Measurements from ENCODE around the gene SPAG6.

DNA sequence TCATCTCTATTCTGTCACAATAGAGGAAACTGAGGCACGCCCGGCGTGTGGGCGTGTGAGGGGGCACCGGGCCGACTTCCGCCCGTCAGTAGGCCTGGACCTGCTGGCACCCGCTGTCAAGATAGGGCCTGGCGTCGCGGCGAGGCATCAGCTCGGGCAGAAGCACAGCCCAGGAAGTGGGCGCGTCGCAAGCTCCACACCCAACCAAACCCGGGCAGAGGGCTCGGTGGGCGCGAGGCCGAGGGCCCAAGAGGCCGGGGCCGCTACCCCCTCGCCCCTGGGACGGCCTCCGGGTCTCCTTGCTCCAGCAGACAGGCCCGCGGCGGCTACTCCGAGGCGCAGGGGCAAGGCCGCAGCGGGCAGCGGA is 91.2 kb downstream of the SPAG6 start:
- TF ChIP-seq SP1 (IDR thresholded peaks at IDR 0.05) (no peak), EGR1 (IDR thresholded peaks at IDR 0.05; ENCODE audit: low read depth in 2 of 2) (no peak)

Measured in liver (tissue), 2 donors.